Mesothelial cell of epicardium (in vitro differentiated cells): ENCODE measurements around the gene PARP16. TPM values are rescaled to one million over a fixed set of nuclear protein-coding genes. Genes with fewer than 3 reads are reported as not detected.
A peak's percentile ranks its signal among the peaks of the same experiment; 100 is the strongest.

Source experiments
- DNase-seq, 2 experiments: peaks; one replicate each; pipeline ENCODE4 v3.0.0; 2021; ENCODE audit warnings: low spot score in 2 of 2; ENCODE audit not compliant: unreplicated experiment in 2 of 2
- H3K27ac Mint-ChIP-seq: 2 replicates; pipeline ENCODE4 v1.8.0; 2021; ENCODE audit warnings: mixed read lengths
- H3K27me3 Mint-ChIP-seq: 2 replicates; pipeline ENCODE4 v1.8.0; 2021; ENCODE audit warnings: low read depth, mixed read lengths
- H3K36me3 Mint-ChIP-seq: 2 replicates; pipeline ENCODE4 v1.8.0; 2021; ENCODE audit warnings: mixed read lengths
- H3K4me1 Mint-ChIP-seq: 2 replicates; pipeline ENCODE4 v1.8.0; 2021; ENCODE audit warnings: mixed read lengths
- H3K4me3 Mint-ChIP-seq: 2 replicates; pipeline ENCODE4 v1.8.0; 2021; ENCODE audit warnings: mild to moderate bottlenecking, moderate library complexity, mixed read lengths
- H3K9me3 Mint-ChIP-seq: 2 replicates; pipeline ENCODE4 v1.8.0; 2021; ENCODE audit warnings: mixed read lengths
- CTCF ChIP-seq: fragments of 200-600 bp; sonication (generic); IDR thresholded peaks from one replicate; pipeline ENCODE4 v1.5.0; 2021; ENCODE audit warnings: antibody characterized with exemption; ENCODE audit not compliant: unreplicated experiment
- total RNA-seq: library from RNA; stranded (reverse); gene quantifications from 3 replicates; pipeline ENCODE4 v1.2.1, GENCODE V29; 2021

Gene PARP16
- total RNA-seq, 1 donor from 2014 or later: 17.7 TPM

- Mint-ChIP-seq H3K27ac (peak overlapping the region; percentile 85), H3K9me3 (no peaks in the 10 kb centered on the region), H3K4me1 (peaks cover 22% of the 10 kb centered on the region), H3K36me3 (peaks cover 10% of the 10 kb centered on the region), H3K4me3 (peak overlapping the region; percentile 79), H3K27me3 (no peaks in the 10 kb centered on the region)
- DNase-seq: no peak
- no peak for TF ChIP-seq CTCF
These were observed 1.2 kb downstream of the PARP16 start for GRCh38 chr15:65285291-65286068.

GRCh38 chr15:65278480-65278879 lies 8.2 kb downstream of the PARP16 start:
- TF ChIP-seq CTCF: no peak
- peaks cover 14% of the 10 kb centered on the region for H3K36me3 Mint-ChIP-seq
- no peaks in the 10 kb centered on the region for H3K9me3 Mint-ChIP-seq
- DNase-seq: no peak
- H3K27ac Mint-ChIP-seq: no peak overlapping the region
- peaks cover 3% of the 10 kb centered on the region for H3K4me1 Mint-ChIP-seq
- H3K27me3 Mint-ChIP-seq: no peaks in the 10 kb centered on the region
- H3K4me3 Mint-ChIP-seq: no peak overlapping the region

- H3K4me1 Mint-ChIP-seq: no peaks in the 10 kb centered on the region
- H3K27ac Mint-ChIP-seq: no peak overlapping the region
- H3K27me3 Mint-ChIP-seq: no peaks in the 10 kb centered on the region
- H3K36me3 Mint-ChIP-seq: peaks cover 6% of the 10 kb centered on the region
- no peak for DNase-seq
- H3K9me3 Mint-ChIP-seq: no peaks in the 10 kb centered on the region
- H3K4me3 Mint-ChIP-seq: no peak overlapping the region
- TF ChIP-seq CTCF: no peak
These were observed 9.7 kb downstream of the PARP16 start for GRCh38 chr15:65277015-65277414.

GRCh38 chr15:65275728-65276126 lies 11.0 kb downstream of the PARP16 start:
- Mint-ChIP-seq H3K27me3 (no peaks in the 10 kb centered on the region), H3K27ac (no peak overlapping the region), H3K36me3 (peaks cover 6% of the 10 kb centered on the region), H3K9me3 (no peaks in the 10 kb centered on the region), H3K4me3 (no peak overlapping the region), H3K4me1 (no peaks in the 10 kb centered on the region)
- DNase-seq: no peak
- no peak for TF ChIP-seq CTCF

- Mint-ChIP-seq H3K4me3 (no peak overlapping the region), H3K4me1 (no peaks in the 10 kb centered on the region), H3K27me3 (no peaks in the 10 kb centered on the region), H3K27ac (no peak overlapping the region), H3K36me3 (peaks cover 6% of the 10 kb centered on the region), H3K9me3 (no peaks in the 10 kb centered on the region)
- DNase-seq: no peak
- no peak for TF ChIP-seq CTCF
These were observed 11.5 kb downstream of the PARP16 start for GRCh38 chr15:65275104-65275727.
